Measurements from ENCODE around the gene SREBF1. TPM values are rescaled to one million over a fixed set of nuclear protein-coding genes. Genes with fewer than 3 reads are reported as not detected.

The SREBF1 gene
- total RNA-seq, 1 experiment from 2014 or later = 167 TPM

- H3K9me3 ChIP-seq (ENCODE audit: low read length) = no peaks in the 10 kb centered on the region
- intact Hi-C loops (cut with micrococcal nuclease) = no loop called here
- peak overlapping the region; percentile 18; the same call in 1 of the 2 replicates for H3K4me2 ChIP-seq (ENCODE audit: low read length)
- ChIA-PET CTCF (no interaction called here), POLR2A (ENCODE audit: unreplicated experiment) (no interaction called here)
- peaks cover 47% of the 10 kb centered on the region for H3K36me3 ChIP-seq (ENCODE audit: low read depth, low read length)
- H3F3A ChIP-seq (ENCODE audit: low read length, unreplicated experiment) = no peaks in the 10 kb centered on the region
- H3K9ac ChIP-seq (ENCODE audit: low read length) = no peak overlapping the region
- H2AFZ ChIP-seq (ENCODE audit: low read length) = no peak overlapping the region
- no peak for TF ChIP-seq CTCF (conservative IDR thresholded peaks at IDR 0.05; ENCODE audit: low read depth, low read length)
- no peak for TF ChIP-seq EZH2 (IDR thresholded peaks at IDR 0.05; ENCODE audit: low read length, unreplicated experiment)
- no peak for TF ChIP-seq EZH2phosphoT487 (IDR thresholded peaks at IDR 0.05; ENCODE audit: borderline replicate concordance, low read length)
- peak overlapping the region; percentile 29 for H3K27ac ChIP-seq (ENCODE audit: low read length)
- H3K79me2 ChIP-seq (ENCODE audit: low read length) = peaks cover 39% of the 10 kb centered on the region
- H3K4me3 ChIP-seq (ENCODE audit: low read length) = no peak overlapping the region
- H3K27me3 ChIP-seq (ENCODE audit: low read length) = no peaks in the 10 kb centered on the region
- no TSS peak for BruUV-seq (replicated peaks)
- no peak for ATAC-seq
- peaks cover 39% of the 10 kb centered on the region; the same call in 1 of the 2 replicates for H4K20me1 ChIP-seq (ENCODE audit: low read length)
- H3K9me2 ChIP-seq (replicated peaks; ENCODE audit: low read length) = no peaks in the 10 kb centered on the region
- peaks cover 58% of the 10 kb centered on the region for H3K4me1 ChIP-seq (ENCODE audit: insufficient read depth, low read length)
- DNase-seq = no peak
Observed at GRCh38 chr17:17819111-17819510, 17.7 kb downstream of the SREBF1 start.

GRCh38 chr17:17818088-17818526 is 18.7 kb downstream of the SREBF1 start:
- Histone ChIP-seq H3F3A (ENCODE audit: low read length, unreplicated experiment) (no peaks in the 10 kb centered on the region), H3K27me3 (ENCODE audit: low read length) (no peaks in the 10 kb centered on the region), H3K9ac (ENCODE audit: low read length) (no peak overlapping the region), H3K9me2 (replicated peaks; ENCODE audit: low read length) (no peaks in the 10 kb centered on the region), H3K4me3 (ENCODE audit: low read length) (no peak overlapping the region), H3K4me1 (ENCODE audit: insufficient read depth, low read length) (peaks cover 50% of the 10 kb centered on the region), H3K36me3 (ENCODE audit: low read depth, low read length) (peaks cover 55% of the 10 kb centered on the region), H2AFZ (ENCODE audit: low read length) (no peak overlapping the region), H3K79me2 (ENCODE audit: low read length) (peaks cover 33% of the 10 kb centered on the region), H3K4me2 (ENCODE audit: low read length) (no peak overlapping the region), H3K27ac (ENCODE audit: low read length) (no peak overlapping the region), H3K9me3 (ENCODE audit: low read length) (no peaks in the 10 kb centered on the region), H4K20me1 (ENCODE audit: low read length) (peaks cover 37% of the 10 kb centered on the region; the same call in 1 of the 2 replicates)
- intact Hi-C loops (cut with micrococcal nuclease) = no loop called here
- ATAC-seq (peak; percentile 34), DNase-seq (peak; percentile 43)
- POLR2A ChIA-PET (ENCODE audit: unreplicated experiment) = interaction anchor here (0.6 kb wide), 1 partner anchor 132 kb away, joined by 3 read pairs; no protein-coding TSS in a partner anchor
- CTCF ChIA-PET = interaction anchor here (0.6 kb wide), 1 partner anchor 176 kb away, joined by 4 read pairs; no protein-coding TSS in a partner anchor
- no TSS peak for BruUV-seq (replicated peaks)
- no peak for TF ChIP-seq CTCF (conservative IDR thresholded peaks at IDR 0.05; ENCODE audit: low read depth, low read length)
- TF ChIP-seq EZH2phosphoT487 (IDR thresholded peaks at IDR 0.05; ENCODE audit: borderline replicate concordance, low read length) = no peak
- TF ChIP-seq EZH2 (IDR thresholded peaks at IDR 0.05; ENCODE audit: low read length, unreplicated experiment) = no peak

- H3K9ac ChIP-seq (ENCODE audit: low read length) = no peak overlapping the region
- peaks cover 32% of the 10 kb centered on the region; the same call in 1 of the 2 replicates for H4K20me1 ChIP-seq (ENCODE audit: low read length)
- H3K27me3 ChIP-seq (ENCODE audit: low read length) = no peaks in the 10 kb centered on the region
- peaks cover 27% of the 10 kb centered on the region for H3K79me2 ChIP-seq (ENCODE audit: low read length)
- H3K4me2 ChIP-seq (ENCODE audit: low read length) = no peak overlapping the region
- TF ChIP-seq EZH2 (IDR thresholded peaks at IDR 0.05; ENCODE audit: low read length, unreplicated experiment) = no peak
- TF ChIP-seq EZH2phosphoT487 (IDR thresholded peaks at IDR 0.05; ENCODE audit: borderline replicate concordance, low read length) = no peak
- no peak for TF ChIP-seq CTCF (conservative IDR thresholded peaks at IDR 0.05; ENCODE audit: low read depth, low read length)
- ATAC-seq = no peak
- DNase-seq = no peak
- ChIA-PET POLR2A (ENCODE audit: unreplicated experiment) (no interaction called here), CTCF (interaction anchor here (0.6 kb wide), 1 partner anchor 175 kb away, joined by 4 read pairs; no protein-coding TSS in a partner anchor)
- intact Hi-C loops (cut with micrococcal nuclease) = no loop called here
- H3F3A ChIP-seq (ENCODE audit: low read length, unreplicated experiment) = no peaks in the 10 kb centered on the region
- H3K27ac ChIP-seq (ENCODE audit: low read length) = no peak overlapping the region
- no peaks in the 10 kb centered on the region for H3K9me3 ChIP-seq (ENCODE audit: low read length)
- no peaks in the 10 kb centered on the region for H3K9me2 ChIP-seq (replicated peaks; ENCODE audit: low read length)
- H3K4me1 ChIP-seq (ENCODE audit: insufficient read depth, low read length) = peaks cover 45% of the 10 kb centered on the region
- H2AFZ ChIP-seq (ENCODE audit: low read length) = no peak overlapping the region
- H3K36me3 ChIP-seq (ENCODE audit: low read depth, low read length) = peaks cover 59% of the 10 kb centered on the region
- no peak overlapping the region for H3K4me3 ChIP-seq (ENCODE audit: low read length)
- no TSS peak for BruUV-seq (replicated peaks)
Observed at GRCh38 chr17:17817552-17817947, 19.2 kb downstream of the SREBF1 start.
